MM.1S (cell line): ENCODE data around the gene TTLL11.

Experiments
- DNase-seq: peaks from one replicate; pipeline ENCODE4 v3.0.0-alpha.2; 2015
- H2AFZ ChIP-seq: fragments of 300-600 bp; sonication (generic); 2 replicates; pipeline ENCODE4 v1.6.0; 2016; ENCODE audit warnings: antibody characterized with exemption, low read length
- H3F3A ChIP-seq: fragments of 300-600 bp; sonication (generic); 2 replicates; pipeline ENCODE4 v1.6.1; 2016; ENCODE audit warnings: mild to moderate bottlenecking, antibody characterized with exemption, low read length, moderate library complexity, mixed read lengths; ENCODE audit not compliant: insufficient read depth
- H3K27ac ChIP-seq: fragments of 300-600 bp; sonication (generic); 2 replicates; pipeline ENCODE4 v1.5.1; 2016; ENCODE audit warnings: mild to moderate bottlenecking, low read length
- H3K27me3 ChIP-seq: fragments of 300-600 bp; sonication (generic); replicated peaks from 2 replicates; pipeline ENCODE4 v1.6.0; 2016; ENCODE audit warnings: low read length; ENCODE audit not compliant: insufficient read depth
- H3K36me3 ChIP-seq: fragments of 300-600 bp; sonication (generic); replicated peaks from 2 replicates; pipeline ENCODE4 v1.6.1; 2016; ENCODE audit warnings: mild to moderate bottlenecking, low read length, mixed read lengths; ENCODE audit not compliant: insufficient read depth
- H3K4me1 ChIP-seq: fragments of 300-600 bp; sonication (generic); 2 replicates; pipeline ENCODE4 v1.6.1; 2016; ENCODE audit warnings: low read length, mixed read lengths
- H3K4me2 ChIP-seq: fragments of 300-600 bp; sonication (generic); 2 replicates; pipeline ENCODE4 v1.6.0; 2016; ENCODE audit warnings: low read depth, low read length
- H3K4me3 ChIP-seq: fragments of 300-600 bp; sonication (generic); 2 replicates; pipeline ENCODE4 v1.5.1; 2016; ENCODE audit warnings: low read length, mixed read lengths
- H3K79me2 ChIP-seq: fragments of 300-600 bp; sonication (generic); 2 replicates; pipeline ENCODE4 v1.6.1; 2016; ENCODE audit warnings: mixed run types, low read length, mixed read lengths
- H3K9ac ChIP-seq: fragments of 300-600 bp; sonication (generic); 2 replicates; pipeline ENCODE4 v1.6.1; 2016; ENCODE audit warnings: low read length, mixed read lengths
- H3K9me2 ChIP-seq: fragments of 300-600 bp; sonication (generic); replicated peaks from 2 replicates; pipeline ENCODE4 v1.6.1; 2016; ENCODE audit warnings: mild to moderate bottlenecking, low read length, mixed read lengths; ENCODE audit not compliant: insufficient read depth
- H3K9me3 ChIP-seq: fragments of 300-600 bp; sonication (generic); replicated peaks from 2 replicates; pipeline ENCODE4 v1.6.1; 2016; ENCODE audit warnings: mild to moderate bottlenecking, low read length, mixed read lengths; ENCODE audit not compliant: insufficient read depth
- H4K20me1 ChIP-seq: fragments of 300-600 bp; sonication (generic); 2 replicates; pipeline ENCODE4 v1.6.1; 2016; ENCODE audit warnings: mild to moderate bottlenecking, low read length, moderate library complexity, mixed read lengths; ENCODE audit not compliant: insufficient read depth
- CTCF ChIP-seq: fragments of 300-600 bp; sonication (generic); IDR thresholded peaks from 2 replicates; pipeline ENCODE4 v1.5.1; 2016; ENCODE audit warnings: antibody characterized with exemption, low read length, mixed read lengths
- EZH2 ChIP-seq: fragments of 300-600 bp; sonication (generic); optimal IDR thresholded peaks from 2 replicates; pipeline ENCODE3; 2017; ENCODE audit warnings: low read depth, mild to moderate bottlenecking, antibody characterized with exemption, low read length, mixed read lengths
- EZH2phosphoT487 ChIP-seq: fragments of 300-600 bp; sonication (generic); IDR thresholded peaks from 2 replicates; pipeline ENCODE4 v1.6.1; 2018; ENCODE audit warnings: antibody characterized with exemption, low read length

TTLL11 gene

GRCh38 chr9:122007837-122008236 lies 85.3 kb downstream of the TTLL11 start:
- Histone ChIP-seq H3K4me1 (no peaks in the 10 kb centered on the region), H3K27me3 (no peaks in the 10 kb centered on the region), H3K79me2 (no peaks in the 10 kb centered on the region), H3K36me3 (no peaks in the 10 kb centered on the region), H3K4me2 (no peak overlapping the region), H4K20me1 (no peaks in the 10 kb centered on the region), H3K9ac (no peak overlapping the region), H3F3A (no peaks in the 10 kb centered on the region), H3K27ac (no peak overlapping the region), H2AFZ (no peak overlapping the region), H3K4me3 (no peak overlapping the region), H3K9me3 (no peaks in the 10 kb centered on the region), H3K9me2 (no peaks in the 10 kb centered on the region)
- TF ChIP-seq CTCF (no peak), EZH2phosphoT487 (no peak), EZH2 (no peak)
- no peak for DNase-seq

GRCh38 chr9:122005597-122005996 lies 87.5 kb downstream of the TTLL11 start:
- Histone ChIP-seq H3K27ac (no peak overlapping the region), H3K4me1 (no peaks in the 10 kb centered on the region), H2AFZ (no peak overlapping the region), H4K20me1 (no peaks in the 10 kb centered on the region), H3K9me2 (no peaks in the 10 kb centered on the region), H3K4me2 (no peak overlapping the region), H3K9me3 (no peaks in the 10 kb centered on the region), H3K9ac (no peak overlapping the region), H3K79me2 (no peaks in the 10 kb centered on the region), H3K4me3 (no peak overlapping the region), H3K27me3 (no peaks in the 10 kb centered on the region), H3F3A (no peaks in the 10 kb centered on the region), H3K36me3 (no peaks in the 10 kb centered on the region)
- no peak for DNase-seq
- TF ChIP-seq EZH2phosphoT487 (no peak), EZH2 (no peak), CTCF (no peak)

- DNase-seq, result no peak
- Histone ChIP-seq H3F3A (no peaks in the 10 kb centered on the region), H3K4me2 (no peak overlapping the region), H3K27me3 (no peaks in the 10 kb centered on the region), H4K20me1 (no peaks in the 10 kb centered on the region), H3K9ac (no peak overlapping the region), H3K4me3 (no peak overlapping the region), H3K36me3 (no peaks in the 10 kb centered on the region), H3K4me1 (no peaks in the 10 kb centered on the region), H2AFZ (no peak overlapping the region), H3K79me2 (no peaks in the 10 kb centered on the region), H3K9me2 (no peaks in the 10 kb centered on the region), H3K9me3 (no peaks in the 10 kb centered on the region), H3K27ac (no peak overlapping the region)
- no peak for TF ChIP-seq EZH2
- TF ChIP-seq EZH2phosphoT487, result no peak
- TF ChIP-seq CTCF, result no peak
Observed at GRCh38 chr9:122004589-122004988, 88.5 kb downstream of the TTLL11 start.
